ENCODE data around the gene DCAF8. TPM values are rescaled to one million over a fixed set of nuclear protein-coding genes. Genes with fewer than 3 reads are reported as not detected.

The DCAF8 gene
- total RNA-seq, 1 experiment from 2014 or later, result 143 TPM

GRCh38 chr1:160166166-160166868 lies 96.0 kb downstream of the DCAF8 start:
- ChIA-PET POLR2A (no interaction called here), CTCF (interaction anchor here (0.6 to 5.4 kb wide), 16 partner anchors 8 to 164 kb away, joined by 3 to 71 read pairs (median 6); partner anchors contain the start of genes ATP1A2 and CASQ1)
- Mint-ChIP-seq H3K4me3 (no peak overlapping the region), H3K36me3 (no peaks in the 10 kb centered on the region), H3K27ac (no peak overlapping the region), H3K9me3 (no peaks in the 10 kb centered on the region), H3K27me3 (ENCODE audit: low read depth) (peaks cover 14% of the 10 kb centered on the region), H3K4me1 (peaks cover 53% of the 10 kb centered on the region)
- no peak for ATAC-seq
- DNase-seq (ENCODE audit: low spot score), result no peak
- TF ChIP-seq KAT7 (CRISPR knock-in tag; IDR thresholded peaks at IDR 0.05; ENCODE audit: borderline replicate concordance) (no peak), ESRRA (CRISPR knock-in tag; IDR thresholded peaks at IDR 0.05; ENCODE audit: borderline replicate concordance) (no peak)

Other genes with a start within 250 kb of the DCAF8 start
- gene PIGM, start 230.6 kb downstream of the DCAF8 start, total RNA-seq (2021), result 4.4 to 5.2 TPM (median 4.4 TPM) in 3 replicates
- gene KCNJ10, start 192.4 kb downstream of the DCAF8 start, total RNA-seq (2021), result 1.4 to 1.6 TPM (median 1.4 TPM) in 3 replicates
- gene KCNJ9, start 181.0 kb downstream of the DCAF8 start, total RNA-seq (2021), result 0.09 to 0.14 TPM in 2 of 3 replicates, not detected in the other
- gene IGSF8, start 163.9 kb downstream of the DCAF8 start, total RNA-seq (2021), result 86.7 to 101 TPM (median 95.1 TPM) in 3 replicates
- gene ATP1A2, start 146.8 kb downstream of the DCAF8 start, total RNA-seq (2021), result 22.8 to 25.6 TPM (median 23.2 TPM) in 3 replicates
- 0.37 to 0.78 TPM (median 0.55 TPM) in 3 replicates for gene ATP1A4, start 110.9 kb downstream of the DCAF8 start, total RNA-seq (2021)
- gene CASQ1, start 72.0 kb downstream of the DCAF8 start, total RNA-seq (2021), result 0.46 to 0.50 TPM (median 0.48 TPM) in 3 replicates
- gene PEA15, start 57.2 kb downstream of the DCAF8 start, total RNA-seq (2021), result 43.6 to 56.3 TPM (median 46.9 TPM) in 3 replicates
- 80.6 to 85.5 TPM (median 85.2 TPM) in 3 replicates for gene PEX19, start 22.6 kb upstream of the DCAF8 start, total RNA-seq (2021)
- 115 to 126 TPM (median 119 TPM) in 3 replicates for gene COPA, start 80.7 kb upstream of the DCAF8 start, total RNA-seq (2021)
- gene NCSTN, start 80.8 kb upstream of the DCAF8 start, total RNA-seq (2021), result 58.2 to 72.7 TPM (median 71.9 TPM) in 3 replicates
- 0.69 to 0.70 TPM (median 0.69 TPM) in 3 replicates for gene NHLH1, start 104.5 kb upstream of the DCAF8 start, total RNA-seq (2021)
- gene VANGL2, start 138.0 kb upstream of the DCAF8 start, total RNA-seq (2021), result 68.0 to 69.7 TPM (median 68.6 TPM) in 3 replicates

Data from WTC11 (cell line).